PC-3 (cell line): ENCODE measurements around the gene AMMECR1.

Experiments used
- EZH2 ChIP-seq: fragments of 300-600 bp; sonication (generic); IDR thresholded peaks from one replicate; pipeline ENCODE4 v1.6.1; 2017; ENCODE audit warnings: antibody characterized with exemption, mild to moderate bottlenecking, low read length; ENCODE audit not compliant: unreplicated experiment
- EZH2phosphoT487 ChIP-seq: fragments of 300-600 bp; sonication (generic); IDR thresholded peaks from 2 replicates; pipeline ENCODE4 v1.6.1; 2018; ENCODE audit warnings: mild to moderate bottlenecking, antibody characterized with exemption, low read length, borderline replicate concordance
- TF ChIP-seq, protein P1 (sequence below): fragments of 300-600 bp; sonication (generic); conservative IDR thresholded peaks from 2 replicates; pipeline ENCODE4 v1.5.1; 2017; ENCODE audit warnings: antibody characterized with exemption, low read depth, mild to moderate bottlenecking, low read length

DNA sequence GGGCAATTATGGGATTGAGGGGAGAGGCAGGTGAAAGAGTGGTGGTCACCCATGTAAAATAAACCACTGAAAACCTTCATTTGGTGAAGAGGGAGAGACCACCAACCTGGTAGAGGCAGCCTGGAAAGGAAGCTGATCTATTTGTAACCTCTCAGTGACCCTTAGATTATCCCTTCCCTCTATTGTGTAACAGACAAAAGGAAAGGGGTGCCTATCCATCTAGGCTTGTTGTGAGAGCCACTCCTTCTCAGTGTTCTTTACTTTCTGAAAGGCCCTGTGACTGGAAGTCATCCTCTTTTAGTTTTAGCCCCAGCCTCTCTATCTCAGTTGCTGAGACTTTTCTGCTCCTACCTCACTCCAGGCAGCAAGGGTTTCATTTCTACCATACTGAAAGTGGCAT lies 172.6 kb downstream of the AMMECR1 start:
- TF ChIP-seq EZH2 = no peak
- TF ChIP-seq, protein P1, sequence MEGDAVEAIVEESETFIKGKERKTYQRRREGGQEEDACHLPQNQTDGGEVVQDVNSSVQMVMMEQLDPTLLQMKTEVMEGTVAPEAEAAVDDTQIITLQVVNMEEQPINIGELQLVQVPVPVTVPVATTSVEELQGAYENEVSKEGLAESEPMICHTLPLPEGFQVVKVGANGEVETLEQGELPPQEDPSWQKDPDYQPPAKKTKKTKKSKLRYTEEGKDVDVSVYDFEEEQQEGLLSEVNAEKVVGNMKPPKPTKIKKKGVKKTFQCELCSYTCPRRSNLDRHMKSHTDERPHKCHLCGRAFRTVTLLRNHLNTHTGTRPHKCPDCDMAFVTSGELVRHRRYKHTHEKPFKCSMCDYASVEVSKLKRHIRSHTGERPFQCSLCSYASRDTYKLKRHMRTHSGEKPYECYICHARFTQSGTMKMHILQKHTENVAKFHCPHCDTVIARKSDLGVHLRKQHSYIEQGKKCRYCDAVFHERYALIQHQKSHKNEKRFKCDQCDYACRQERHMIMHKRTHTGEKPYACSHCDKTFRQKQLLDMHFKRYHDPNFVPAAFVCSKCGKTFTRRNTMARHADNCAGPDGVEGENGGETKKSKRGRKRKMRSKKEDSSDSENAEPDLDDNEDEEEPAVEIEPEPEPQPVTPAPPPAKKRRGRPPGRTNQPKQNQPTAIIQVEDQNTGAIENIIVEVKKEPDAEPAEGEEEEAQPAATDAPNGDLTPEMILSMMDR = no peak
- TF ChIP-seq EZH2phosphoT487 = no peak
